ENCODE results near the gene KCNJ6.

DNA sequence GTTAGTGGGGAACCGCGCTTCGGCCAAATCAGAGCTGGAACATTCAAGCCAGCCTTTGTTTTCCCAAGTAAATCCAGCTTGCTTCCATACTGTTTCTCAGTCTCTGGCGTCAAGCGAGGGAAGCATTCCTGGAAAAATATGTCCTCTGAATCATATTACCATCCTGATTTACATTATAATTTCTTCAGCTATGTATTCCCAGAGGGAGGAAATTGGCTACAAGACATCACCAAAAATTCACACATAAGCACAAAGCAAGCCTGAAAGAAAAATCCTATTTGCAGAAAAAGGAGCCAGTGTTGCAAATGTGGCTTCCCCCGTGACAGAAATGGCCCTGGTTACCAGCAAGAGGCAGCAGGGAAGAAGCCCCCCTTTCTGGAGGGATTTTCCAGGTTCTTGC is 233.3 kb downstream of the KCNJ6 start:
- TF ChIP-seq POLR2AphosphoS5 (IDR thresholded peaks at IDR 0.05; ENCODE audit: low read depth, low read length) = no peak
- TF ChIP-seq POLR2A (IDR thresholded peaks at IDR 0.05; ENCODE audit: low read depth, low read length) = no peak
- TF ChIP-seq TAF1 (IDR thresholded peaks at IDR 0.05; ENCODE audit: low read depth, low read length) = no peak
- no peak for TF ChIP-seq POU2F2 (IDR thresholded peaks at IDR 0.05; ENCODE audit: low read depth, low read length)
- TF ChIP-seq SPI1 (IDR thresholded peaks at IDR 0.05; ENCODE audit: low read depth, low read length) = no peak
- no peak for TF ChIP-seq PAX5 (IDR thresholded peaks at IDR 0.05; ENCODE audit: insufficient read depth, low read length, severe bottlenecking)

All from GM12891 (cell line).